Heart left ventricle (tissue), 16 donors: ENCODE results near the gene SLC51A. TPM values are rescaled to one million over a fixed set of nuclear protein-coding genes. Genes with fewer than 3 reads are reported as not detected.

Experiments used
- ATAC-seq, 4 donors: fragments of 200-7000 bp; cut with Tn5 transposase; one replicate each; pipeline ENCODE4 v1.9.1; 2020 to 2022; ENCODE audit warnings: moderate library complexity in 4 of 4, mild to moderate bottlenecking in 3 of 4, moderate number of reproducible peaks in 1 of 4
- DNase-seq, 5 donors: peaks; one replicate each; pipeline ENCODE4 v3.0.0-alpha.2; 2020
- H3K27ac ChIP-seq, 12 donors: fragments of 200-600 bp; sonication (generic) in 4 of 12; one replicate each; pipeline versions ENCODE4 v1.5.0 to v1.8.0; 2016 to 2022; ENCODE audit warnings: mild to moderate bottlenecking in 2 of 12
- H3K27me3 ChIP-seq, 9 donors: fragments of 200-600 bp; sonication (generic) in 2 of 9; one replicate each; pipeline versions ENCODE4 v1.5.1 to v1.8.0; 2016 to 2022; ENCODE audit warnings: mild to moderate bottlenecking in 3 of 9
- H3K36me3 ChIP-seq, 9 donors: fragments of 200-600 bp; sonication (generic) in 2 of 9; one replicate each; pipeline versions ENCODE4 v1.5.0 to v1.8.0; 2018 to 2022; ENCODE audit warnings: mild to moderate bottlenecking in 2 of 9
- H3K4me1 ChIP-seq, 12 donors: fragments of 200-600 bp; sonication (generic) in 4 of 12; one replicate each; pipeline versions ENCODE4 v1.5.0 to v1.8.0; 2016 to 2022; ENCODE audit warnings: mild to moderate bottlenecking in 3 of 12
- H3K4me3 ChIP-seq, 12 donors: fragments of 200-600 bp; sonication (generic) in 4 of 12; one replicate each; pipeline versions ENCODE4 v1.5.0 to v1.8.0; 2017 to 2022; ENCODE audit warnings: mild to moderate bottlenecking in 9 of 12, moderate library complexity in 4 of 12
- H3K9me3 ChIP-seq, 12 donors: fragments of 200-600 bp; sonication (generic) in 4 of 12; one replicate each; pipeline versions ENCODE4 v1.5.0 to v1.8.0; 2016 to 2022; ENCODE audit warnings: mild to moderate bottlenecking in 1 of 12
- POLR2A ChIP-seq, 2 donors: fragments of 450-650 bp; IDR thresholded peaks; one replicate each; pipeline ENCODE4 v1.6.1; 2017; ENCODE audit warnings: antibody characterized with exemption in 2 of 2, mild to moderate bottlenecking in 2 of 2, moderate library complexity in 2 of 2
- whole genome bisulfite sequencing, 4 donors: extraction: QIAGEN DNeasy Blood & Tissue Kit in 2 of 4; methylation state at CpG; one replicate each; pipeline versions ENCODE4 v1.1.5 to v1.1.7; 2013 to 2018; 5-methylcytosine and 5-hydroxymethylcytosine counted together
- intact Hi-C, 10 donors: fragments of 100-400 bp; cut with DNase I; formaldehyde crosslinking; loops; one replicate each; pipeline versions ENCODE4 v1.11.1 to v1.14.2; 2022
- polyA plus RNA-seq, 2 donors: library from polyadenylated mRNA; stranded (reverse); fragments of 200-250 nt; gene quantifications; one replicate each; pipeline ENCODE4 v1.2.3, GENCODE V29; 2013
- total RNA-seq, 9 donors: library from RNA; depleted of rRNA in 2 of 9; stranded (reverse); fragments of >200 nt in 2 of 9; fragmentation: NEBNext Ultra II Directional in 3 of 9; extraction: Animal tissue kit (Norgen Biotek cat#: 25700) in 3 of 9; gene quantifications; one replicate each; pipeline versions ENCODE4 v1.1.0 to v1.2.4, GENCODE V29; 2016 to 2023
- TF ChIP-seq, protein P1 (sequence below), 12 donors: fragments of 200-600 bp; sonication (generic) in 4 of 12; IDR thresholded peaks; one replicate each; pipeline versions ENCODE4 v1.5.0 to v1.8.0; 2018 to 2022; ENCODE audit warnings: antibody characterized with exemption in 12 of 12, mild to moderate bottlenecking in 5 of 12
- donor health status: ischemic (EF 13 %, LVEDD 7.1; RV severe dilation, severe dysfunction).
- donor health status: healthy with polysubstance abuse.
- donor health status: DM: no; HTN: yes; CAD: no.
- donor health status: DM: no; HTN: no; CAD: no.
- donor health status: ischemic (EF 25% LVEDD 6.9; RV normal size, moderate dysfunction).
- donor health status: ischemic (EF 25% LVEDD 5.7; RV mildly dilated, moderate dysfunction).
- donor health status: healthy.
- donor health status: DM: yes; HTN: yes; CAD: no.
- donor health status: ischemic (EF 35%, LVEDD 5.7; RV mildly dilated, moderate dysfunction).
- donor health status: nonischemic (EF 11% LVEDD 7.7; RV severe dilation, severe dysfunction).
- donor health status: DM: yes; HTN: yes; CAD: no.
- donor health status: PGD.
- donor health status: ischemic (EF 29% LVEDD 5.4; RV normal size, mild dysfunction).
- donor health status: nonischemic (EF 23%, LVEDD 6.1; RV moderate dilation, normal function).

The SLC51A gene
- total and polyA plus RNA-seq, 11 donors = 0.18 to 1.9 (median 0.78) TPM; not detected in 7

DNA sequence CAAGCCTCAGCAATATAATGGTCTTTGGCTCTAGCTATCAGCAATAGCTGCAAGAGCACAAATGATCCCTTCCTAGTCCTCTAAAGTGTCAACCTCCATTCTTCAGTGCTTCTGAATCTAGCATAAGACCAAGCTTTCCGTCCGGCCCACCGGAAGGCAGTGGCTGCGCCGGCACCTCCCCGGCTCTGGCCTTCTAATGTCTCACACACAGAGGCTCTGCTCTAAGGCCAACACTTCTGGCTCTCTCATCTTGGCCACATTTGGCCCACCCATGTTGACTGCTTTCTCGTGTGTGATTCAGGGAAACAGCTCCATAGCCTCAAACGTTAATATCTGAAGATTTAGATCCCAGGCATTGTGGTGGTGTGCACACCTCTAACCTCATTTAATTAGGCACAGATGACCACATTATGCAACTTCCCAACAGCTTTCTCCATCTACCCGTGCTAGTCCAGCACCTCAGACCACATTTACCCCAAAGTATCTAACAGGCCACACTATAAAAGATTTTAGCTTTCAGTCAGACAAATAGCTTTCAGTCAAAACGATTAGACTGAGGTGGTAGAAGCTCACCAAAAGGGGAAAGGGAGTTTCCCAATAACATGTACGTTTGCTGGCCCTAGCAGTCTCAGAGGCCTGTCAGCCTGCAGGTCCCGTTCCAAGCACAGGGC is 19.3 kb downstream of the SLC51A start:
- Histone ChIP-seq H3K27me3 (no peaks in the 10 kb centered on the region), H3K4me3 (no peak overlapping the region), H3K9me3 (no peaks in the 10 kb centered on the region), H3K4me1 (peaks cover 0 to 8% (median 0%) of the 10 kb centered on the region in 12 donors), H3K27ac (no peak overlapping the region), H3K36me3 (peaks cover 0 to 69% (median 47%) of the 10 kb centered on the region in 9 donors)
- WGBS, 4 donors = 81 to 87% (median 84%) methylated on average over 12 of the region's 12 CpGs
- ATAC-seq = no peak
- no peak for DNase-seq
- intact Hi-C loops = no loop called here
- TF ChIP-seq, protein P1, sequence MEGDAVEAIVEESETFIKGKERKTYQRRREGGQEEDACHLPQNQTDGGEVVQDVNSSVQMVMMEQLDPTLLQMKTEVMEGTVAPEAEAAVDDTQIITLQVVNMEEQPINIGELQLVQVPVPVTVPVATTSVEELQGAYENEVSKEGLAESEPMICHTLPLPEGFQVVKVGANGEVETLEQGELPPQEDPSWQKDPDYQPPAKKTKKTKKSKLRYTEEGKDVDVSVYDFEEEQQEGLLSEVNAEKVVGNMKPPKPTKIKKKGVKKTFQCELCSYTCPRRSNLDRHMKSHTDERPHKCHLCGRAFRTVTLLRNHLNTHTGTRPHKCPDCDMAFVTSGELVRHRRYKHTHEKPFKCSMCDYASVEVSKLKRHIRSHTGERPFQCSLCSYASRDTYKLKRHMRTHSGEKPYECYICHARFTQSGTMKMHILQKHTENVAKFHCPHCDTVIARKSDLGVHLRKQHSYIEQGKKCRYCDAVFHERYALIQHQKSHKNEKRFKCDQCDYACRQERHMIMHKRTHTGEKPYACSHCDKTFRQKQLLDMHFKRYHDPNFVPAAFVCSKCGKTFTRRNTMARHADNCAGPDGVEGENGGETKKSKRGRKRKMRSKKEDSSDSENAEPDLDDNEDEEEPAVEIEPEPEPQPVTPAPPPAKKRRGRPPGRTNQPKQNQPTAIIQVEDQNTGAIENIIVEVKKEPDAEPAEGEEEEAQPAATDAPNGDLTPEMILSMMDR (IDR thresholded peaks at IDR 0.05) = no peak
- TF ChIP-seq POLR2A (IDR thresholded peaks at IDR 0.05) = no peak

DNA sequence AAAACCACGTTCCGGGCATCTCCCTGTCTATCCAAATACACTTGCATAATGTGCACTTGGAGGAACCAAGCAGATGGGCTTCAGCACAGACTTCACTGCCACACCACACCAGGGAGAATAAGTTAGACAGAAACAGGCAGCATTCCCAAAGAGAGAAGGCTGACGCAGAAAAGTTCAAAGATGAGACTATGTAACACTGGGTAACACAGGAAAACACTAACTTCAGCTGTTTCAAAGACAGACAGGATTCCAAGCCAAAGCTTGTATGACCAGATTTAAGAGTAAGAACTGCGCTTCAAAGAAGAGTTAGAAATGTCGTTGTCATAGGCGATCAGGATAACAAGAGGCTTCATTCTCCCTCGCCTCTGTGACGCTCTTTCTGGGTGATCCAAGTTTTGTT is 19.9 kb downstream of the SLC51A start:
- Histone ChIP-seq H3K27ac (no peak overlapping the region), H3K4me1 (peaks cover 0 to 8% (median 0%) of the 10 kb centered on the region in 12 donors), H3K9me3 (no peaks in the 10 kb centered on the region), H3K36me3 (peaks cover 0 to 75% (median 53%) of the 10 kb centered on the region in 9 donors), H3K4me3 (no peak overlapping the region), H3K27me3 (no peaks in the 10 kb centered on the region)
- intact Hi-C loops = no loop called here
- no peak for TF ChIP-seq POLR2A (IDR thresholded peaks at IDR 0.05)
- TF ChIP-seq, protein P1 (IDR thresholded peaks at IDR 0.05) = no peak
- DNase-seq (no peak), ATAC-seq (no peak)
- 91 to 93% (median 92%) methylated on average over 8 of the region's 8 CpGs for WGBS, 4 donors

DNA sequence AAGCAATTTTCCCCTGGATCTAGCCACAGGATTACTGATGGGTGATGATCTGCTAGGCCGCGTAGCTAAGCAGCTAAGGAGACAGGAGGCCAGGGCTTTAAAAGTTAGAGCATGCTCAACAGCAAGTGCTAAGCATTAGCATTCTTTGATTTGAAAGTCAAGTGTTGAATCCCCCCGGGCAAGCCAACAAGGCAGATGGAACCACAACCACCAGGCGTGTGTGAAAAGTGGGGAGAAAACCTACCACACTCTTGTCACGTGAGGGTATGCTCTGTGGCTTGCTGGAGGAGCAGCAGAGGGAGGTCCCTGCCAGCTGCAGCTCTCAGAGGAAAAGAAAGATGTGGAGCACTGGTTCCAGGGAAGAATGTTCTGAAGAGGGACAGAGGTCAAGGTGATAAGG is 20.9 kb downstream of the SLC51A start:
- Histone ChIP-seq H3K9me3 (no peaks in the 10 kb centered on the region), H3K4me1 (peaks cover 0 to 6% (median 0%) of the 10 kb centered on the region in 12 donors), H3K4me3 (no peak overlapping the region), H3K27ac (no peak overlapping the region), H3K36me3 (peaks cover 0 to 85% (median 63%) of the 10 kb centered on the region in 9 donors), H3K27me3 (no peaks in the 10 kb centered on the region)
- no peak for DNase-seq
- WGBS, 4 donors = 83 to 88% (median 86%) methylated on average over 5 of the region's 5 CpGs
- no peak for ATAC-seq
- TF ChIP-seq POLR2A (IDR thresholded peaks at IDR 0.05) = no peak
- TF ChIP-seq, protein P1 (IDR thresholded peaks at IDR 0.05) = no peak
- intact Hi-C loops = no loop called here

DNA sequence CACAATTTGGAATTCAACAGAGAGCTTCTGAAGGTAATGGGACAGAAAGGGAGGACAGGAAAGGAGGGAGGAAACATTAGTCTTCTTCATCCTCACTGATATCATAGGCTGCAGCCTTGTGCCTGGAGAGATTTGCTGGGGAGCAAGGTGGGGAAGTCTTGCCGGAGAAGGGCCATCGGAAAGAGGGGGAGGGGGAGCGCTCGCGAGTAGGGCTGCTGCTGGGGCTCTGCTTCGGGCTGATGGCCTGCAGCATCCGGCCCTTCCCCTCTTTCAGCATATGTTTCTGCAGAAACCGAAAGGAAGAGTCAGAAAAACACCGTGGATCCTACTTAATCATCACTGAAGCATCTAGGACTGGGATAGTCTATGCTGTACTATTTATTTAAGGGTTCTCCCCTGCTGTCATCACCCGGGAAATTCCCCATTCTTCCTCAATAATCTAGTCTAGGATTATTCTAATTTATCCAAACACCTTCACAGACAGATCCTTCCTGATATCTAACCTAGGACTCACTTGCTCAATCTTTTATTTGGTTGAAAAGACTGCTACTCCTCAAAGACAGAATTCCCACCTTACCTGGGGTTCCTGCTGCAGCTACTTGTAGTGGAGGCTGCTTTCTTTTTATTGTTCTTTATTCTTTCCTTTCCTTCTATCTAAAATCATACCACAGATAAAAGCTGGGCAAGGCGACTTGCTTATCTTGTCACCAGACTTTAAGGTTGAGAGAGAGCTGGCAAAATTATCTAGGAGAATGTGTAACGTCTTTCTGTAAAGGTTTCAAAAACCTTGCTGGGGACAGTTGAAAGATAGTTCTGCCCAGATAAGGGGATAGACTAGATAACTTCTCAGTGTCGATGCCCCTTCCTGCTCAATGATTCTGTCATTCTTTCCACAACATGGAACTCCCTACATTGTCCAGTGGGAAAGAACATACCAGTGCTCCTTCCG is 22.6 kb downstream of the SLC51A start:
- H3K36me3 ChIP-seq = peaks cover 0 to 90% (median 73%) of the 10 kb centered on the region in 9 donors
- no peaks in the 10 kb centered on the region for H3K9me3 ChIP-seq
- no peak for TF ChIP-seq POLR2A (IDR thresholded peaks at IDR 0.05)
- TF ChIP-seq, protein P1 (IDR thresholded peaks at IDR 0.05) = no peak
- 65 to 73% (median 69%) methylated on average over 14 of the region's 14 CpGs for WGBS, 4 donors
- no peak overlapping the region for H3K4me3 ChIP-seq
- H3K27ac ChIP-seq = peak overlapping the region in 1 of 12 donors; percentile 35
- ATAC-seq = no peak
- H3K4me1 ChIP-seq = no peaks in the 10 kb centered on the region
- no peaks in the 10 kb centered on the region for H3K27me3 ChIP-seq
- intact Hi-C loops = no loop called here
- no peak for DNase-seq
